Esophagus muscularis mucosa (tissue), 3 donors: Measurements from ENCODE around the gene KLHL29.

ENCODE experiments used
- CTCF ChIP-seq, 3 experiments: fragments of 200-600 bp in 2 of 3; fragments of 450-650 bp in 1 of 3; sonication (generic) in 2 of 3; IDR thresholded peaks; one replicate each; pipeline ENCODE4 v1.5.1; 2017 to 2019; ENCODE audit warnings: antibody characterized with exemption in 3 of 3, mild to moderate bottlenecking in 2 of 3, moderate library complexity in 1 of 3
- POLR2A ChIP-seq: fragments of 450-650 bp; IDR thresholded peaks from one replicate; pipeline ENCODE4 v1.6.1; 2017; ENCODE audit warnings: antibody characterized with exemption, moderate library complexity, mild to moderate bottlenecking, low read depth

- TF ChIP-seq POLR2A (no peak), CTCF (IDR thresholded peaks at IDR 0.05) (no peak)
Measured at GRCh38 chr2:23414106-23414505, 29.1 kb downstream of the KLHL29 start.
